Stimulated activated CD8-positive, alpha-beta memory T cell treated with anti-CD3 and anti-CD28 coated beads, Interleukin-15, amount 100 ng/mL, for 48 hours (primary cell): Measurements from ENCODE around the gene ANKHD1.

Experiments
- DNase-seq, 2 donors: peaks; one replicate each; pipeline ENCODE4 v3.0.0-alpha.2; 2020; ENCODE audit warnings: low read depth in 2 of 2

The ANKHD1 gene

DNA sequence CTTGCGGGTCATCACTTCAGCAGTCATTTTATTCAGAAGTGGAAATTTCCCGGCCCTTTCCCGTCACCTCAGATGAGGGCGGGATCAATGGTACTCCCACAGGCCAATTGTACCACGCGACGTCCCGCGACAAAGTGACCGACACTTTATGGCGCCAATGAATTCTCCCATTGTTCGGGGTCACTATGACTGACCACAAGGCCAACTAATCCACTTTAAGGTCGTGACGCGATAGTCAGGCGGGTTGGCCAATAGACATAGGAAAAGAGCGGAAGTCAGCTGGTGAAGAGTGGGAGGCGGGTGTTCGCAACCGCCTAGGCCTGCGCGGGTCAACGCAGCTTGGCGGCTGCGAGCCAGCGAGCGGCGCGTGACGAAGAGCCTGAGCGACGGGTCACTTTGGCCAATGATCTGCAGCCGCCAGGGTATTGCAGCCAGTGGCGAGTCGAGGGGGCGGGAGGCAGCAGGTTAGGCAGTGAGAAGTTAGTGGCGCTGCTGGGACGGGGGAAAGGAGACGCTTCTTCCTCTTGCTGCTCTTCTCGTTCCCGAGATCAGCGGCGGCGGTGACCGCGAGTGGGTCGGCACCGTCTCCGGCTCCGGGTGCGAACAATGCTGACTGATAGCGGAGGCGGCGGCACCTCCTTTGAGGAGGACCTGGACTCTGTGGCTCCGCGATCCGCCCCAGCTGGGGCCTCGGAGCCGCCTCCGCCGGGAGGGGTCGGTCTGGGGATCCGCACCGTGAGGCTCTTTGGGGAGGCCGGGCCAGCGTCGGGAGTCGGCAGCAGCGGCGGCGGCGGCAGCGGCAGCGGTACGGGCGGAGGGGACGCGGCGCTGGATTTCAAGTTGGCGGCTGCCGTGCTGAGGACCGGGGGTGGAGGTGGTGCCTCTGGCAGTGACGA, at the start of gene ANKHD1:
Gene ANKHD1, plus strand, starts transcription at position 472 of the 896 bp plus-strand sequence. Its CDS starts 135 bp downstream, at position 607.
- DNase-seq: peak; percentile 97

- no peak for DNase-seq
Measured at GRCh38 chr5:140355546-140355945, 46.1 kb upstream of the ANKHD1 start.

DNA sequence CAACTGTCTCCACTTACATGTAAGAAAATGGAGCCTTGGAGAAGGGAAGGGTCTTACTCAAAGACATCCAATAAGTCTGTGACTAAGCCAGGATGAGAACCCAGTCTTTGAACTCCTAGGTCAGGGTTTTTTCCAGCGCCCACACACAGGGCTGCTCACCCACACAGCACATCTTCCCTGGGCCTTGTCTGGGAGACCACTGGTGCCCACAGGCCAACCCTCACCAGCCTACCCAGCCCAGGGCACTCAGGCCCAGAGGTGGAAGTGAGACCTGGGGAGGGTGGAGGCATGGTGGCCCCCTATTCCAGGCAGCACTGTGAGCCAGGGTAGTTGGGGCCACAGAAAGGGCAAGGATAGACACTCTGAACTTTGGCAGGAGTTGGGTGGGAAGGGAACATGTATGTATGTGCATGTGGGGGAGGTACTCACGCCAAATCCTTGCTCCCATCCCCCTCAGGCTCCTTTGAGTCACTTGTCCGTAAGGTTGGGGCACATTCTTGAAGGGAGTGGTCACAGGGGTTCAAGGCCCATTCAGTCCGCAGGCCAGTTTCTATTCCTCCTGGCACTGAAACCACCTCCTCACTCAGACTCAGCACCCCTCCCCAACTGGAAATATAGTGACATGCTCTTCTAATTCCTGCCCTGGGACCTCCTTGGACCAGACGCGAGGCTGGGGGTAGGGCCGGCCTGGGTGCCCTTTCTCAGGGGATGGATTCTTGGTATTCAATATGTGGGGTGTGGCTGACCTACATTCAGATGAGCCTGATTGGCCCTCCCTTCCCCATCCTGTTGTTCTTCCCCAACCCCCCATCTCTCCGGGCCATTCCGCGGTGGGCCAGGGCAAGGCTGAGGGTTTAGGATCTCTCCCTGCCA, 44.5 kb upstream of the ANKHD1 start:
- no peak for DNase-seq

DNA sequence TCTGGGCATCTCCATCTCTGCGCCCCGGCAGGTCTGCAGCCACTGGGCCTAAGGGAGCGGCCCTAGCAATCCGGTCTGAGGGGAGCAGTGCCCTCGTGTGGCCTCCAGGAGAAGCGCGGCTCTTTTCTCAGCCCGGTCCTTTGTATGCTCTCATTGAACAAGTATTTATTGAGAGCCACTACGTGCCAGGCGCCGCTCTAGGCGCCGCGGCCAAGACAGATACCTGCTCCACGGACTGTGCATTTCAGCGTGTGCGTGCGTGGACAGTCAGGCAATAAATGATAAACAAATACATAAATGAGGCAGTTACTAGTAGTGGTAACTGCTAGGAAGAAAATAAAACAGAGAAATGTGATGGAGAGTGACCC, 43.9 kb upstream of the ANKHD1 start:
- peak; percentile 49 to 68 for DNase-seq

GRCh38 chr5:140358738-140359310, 42.8 kb upstream of the ANKHD1 start:
- no peak for DNase-seq

DNA sequence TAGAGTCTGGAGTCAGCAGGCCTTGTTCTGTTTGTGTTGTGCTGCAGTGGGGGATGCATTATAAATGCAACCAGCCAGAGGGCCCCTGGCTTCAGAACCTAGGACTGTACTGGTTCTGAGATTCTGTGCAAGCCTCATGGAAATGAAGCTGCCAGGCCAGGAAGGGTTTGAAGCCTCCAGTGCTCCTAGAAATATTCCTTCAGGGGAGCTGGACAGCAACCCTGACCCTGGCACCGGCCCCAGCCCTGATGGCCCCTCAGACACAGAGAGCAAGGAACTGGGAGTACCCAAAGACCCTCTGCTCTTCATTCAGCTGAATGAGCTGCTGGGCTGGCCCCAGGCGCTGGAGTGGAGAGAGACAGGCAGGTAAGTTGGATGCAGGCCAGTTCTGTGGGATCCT, 41.5 kb upstream of the ANKHD1 start, which contains the start of gene SLC4A9:
Gene SLC4A9, plus strand, starts transcription at position 94 of the 400 bp plus-strand sequence. Its CDS starts 43 bp downstream, at position 137.
- no peak for DNase-seq

DNA sequence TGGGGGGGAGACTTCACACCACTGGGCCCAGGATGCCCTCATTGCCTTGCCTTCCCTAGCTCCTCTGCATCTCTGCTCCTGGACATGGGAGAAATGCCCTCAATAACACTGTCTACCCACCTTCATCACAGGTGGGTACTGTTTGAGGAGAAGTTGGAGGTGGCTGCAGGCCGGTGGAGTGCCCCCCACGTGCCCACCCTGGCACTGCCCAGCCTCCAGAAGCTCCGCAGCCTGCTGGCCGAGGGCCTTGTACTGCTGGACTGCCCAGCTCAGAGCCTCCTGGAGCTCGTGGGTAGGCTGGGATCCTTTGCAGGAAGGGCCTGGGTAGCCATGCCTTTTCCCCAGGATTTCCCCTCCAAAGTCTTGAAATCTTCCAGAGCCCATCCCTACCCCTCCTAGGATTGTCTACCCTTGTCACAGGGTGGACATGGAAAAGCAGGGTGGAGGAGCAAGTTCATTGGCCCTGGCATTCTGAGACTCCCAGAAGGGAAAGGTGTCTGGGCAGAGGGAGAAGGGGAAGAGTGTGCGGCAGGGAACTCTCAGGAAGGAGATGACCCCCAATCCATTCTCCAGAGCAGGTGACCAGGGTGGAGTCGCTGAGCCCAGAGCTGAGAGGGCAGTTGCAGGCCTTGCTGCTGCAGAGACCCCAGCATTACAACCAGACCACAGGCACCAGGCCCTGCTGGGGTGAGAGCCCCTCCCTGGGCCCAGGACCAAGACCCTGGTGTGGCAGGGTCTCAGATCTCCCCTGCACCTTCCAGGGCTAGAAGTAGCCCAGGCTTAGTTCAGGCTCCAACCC, 40.8 kb upstream of the ANKHD1 start:
- no peak for DNase-seq

DNA sequence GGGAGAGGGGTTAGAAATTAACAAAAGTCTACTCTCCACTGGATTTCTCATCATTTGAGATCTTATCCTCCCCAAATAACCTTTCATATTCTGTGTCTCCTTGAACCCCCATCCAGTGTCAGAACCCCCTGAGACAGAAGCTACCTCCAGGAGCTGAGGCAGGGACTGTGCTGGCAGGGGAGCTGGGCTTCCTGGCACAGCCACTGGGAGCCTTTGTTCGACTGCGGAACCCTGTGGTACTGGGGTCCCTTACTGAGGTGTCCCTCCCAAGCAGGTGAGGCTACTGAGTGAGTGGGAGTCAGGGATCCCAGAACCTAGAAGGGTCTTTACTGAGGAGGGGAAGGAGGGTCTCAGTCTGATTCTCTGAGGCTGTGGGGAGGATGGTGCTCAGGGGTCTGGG, 39.7 kb upstream of the ANKHD1 start:
- no peak for DNase-seq

GRCh38 chr5:140362311-140362710, 39.3 kb upstream of the ANKHD1 start:
- DNase-seq: no peak

DNA sequence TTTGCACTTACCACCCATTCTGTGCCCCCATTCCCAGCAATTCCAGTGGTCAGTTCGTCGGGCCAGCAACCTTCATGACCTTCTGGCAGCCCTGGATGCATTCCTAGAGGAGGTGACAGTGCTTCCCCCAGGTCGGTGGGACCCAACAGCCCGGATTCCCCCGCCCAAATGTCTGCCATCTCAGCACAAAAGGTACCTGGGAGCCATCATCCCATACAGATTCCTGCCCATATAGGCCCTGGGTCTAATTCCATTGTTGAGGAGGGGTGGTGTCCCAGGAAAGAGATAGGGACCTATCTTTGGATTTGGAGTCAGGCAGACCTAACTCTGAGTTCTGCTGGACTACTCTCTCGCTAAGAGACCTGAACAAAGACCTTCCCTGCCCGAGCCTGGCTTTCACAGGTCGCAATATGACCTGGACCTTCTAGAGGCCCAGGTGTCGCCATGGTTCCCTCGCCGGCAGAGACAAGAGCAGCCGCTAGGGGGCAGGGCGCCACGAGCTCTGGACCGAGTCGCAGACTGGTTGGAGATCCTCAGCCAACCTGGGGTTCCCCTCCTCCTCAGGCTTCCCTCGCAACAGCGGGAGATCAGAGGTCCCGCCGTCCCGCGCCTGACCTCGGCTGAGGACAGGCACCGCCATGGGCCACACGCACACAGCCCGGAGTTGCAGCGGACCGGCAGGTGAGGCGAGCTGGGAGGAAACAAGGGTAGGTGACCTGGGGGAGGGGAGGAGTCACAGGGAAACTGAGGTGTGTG, 38.6 kb upstream of the ANKHD1 start:
- peak; percentile 72 to 75 for DNase-seq

DNA sequence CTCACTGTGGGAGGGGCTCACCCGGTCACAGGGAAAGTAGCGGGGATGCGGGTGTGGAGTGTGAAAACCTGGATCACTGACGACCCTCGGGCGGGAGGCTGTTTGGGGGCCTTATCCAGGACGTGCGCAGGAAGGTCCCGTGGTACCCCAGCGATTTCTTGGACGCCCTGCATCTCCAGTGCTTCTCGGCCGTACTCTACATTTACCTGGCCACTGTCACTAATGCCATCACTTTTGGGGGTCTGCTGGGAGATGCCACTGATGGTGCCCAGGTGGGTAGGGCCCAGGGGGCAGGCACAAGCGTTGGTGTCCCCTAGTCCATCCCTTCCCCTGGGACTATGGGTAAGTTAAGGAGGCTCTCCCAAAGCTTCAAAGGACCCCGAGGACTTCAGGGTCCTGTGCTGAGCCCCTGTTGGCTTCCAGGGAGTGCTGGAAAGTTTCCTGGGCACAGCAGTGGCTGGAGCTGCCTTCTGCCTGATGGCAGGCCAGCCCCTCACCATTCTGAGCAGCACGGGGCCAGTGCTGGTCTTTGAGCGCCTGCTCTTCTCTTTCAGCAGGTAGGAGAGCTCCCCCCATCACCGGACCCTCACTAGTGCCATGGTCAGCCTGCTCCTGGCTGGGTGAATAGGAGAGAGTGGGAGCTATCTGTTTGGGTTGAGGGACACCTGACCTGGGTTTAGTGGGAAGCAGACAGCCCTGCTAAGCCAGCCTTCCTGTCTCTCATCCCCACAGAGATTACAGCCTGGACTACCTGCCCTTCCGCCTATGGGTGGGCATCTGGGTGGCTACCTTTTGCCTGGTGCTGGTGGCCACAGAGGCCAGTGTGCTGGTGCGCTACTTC, 37.8 kb upstream of the ANKHD1 start:
- DNase-seq: no peak

GRCh38 chr5:140364472-140364765, 37.2 kb upstream of the ANKHD1 start:
- no peak for DNase-seq

DNA sequence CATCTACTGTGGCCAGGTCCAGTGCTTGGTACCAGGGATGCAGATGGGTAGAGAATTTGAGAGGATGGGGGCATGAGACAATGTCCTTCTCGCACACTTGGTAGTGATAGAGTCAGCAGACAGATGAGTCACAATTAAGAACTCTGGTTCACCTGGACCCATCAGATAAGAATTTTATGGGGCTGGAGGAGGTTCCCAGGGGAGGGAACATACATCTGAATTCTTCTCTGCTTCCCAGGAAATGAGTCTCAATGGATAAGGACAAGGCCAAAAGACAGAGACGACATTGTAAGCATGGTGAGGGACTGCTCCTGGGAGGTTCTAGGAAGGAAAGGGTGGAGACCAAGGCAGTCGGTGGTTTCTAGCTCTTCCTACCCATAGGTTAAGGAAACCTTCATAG, 36.4 kb upstream of the ANKHD1 start:
- DNase-seq: no peak

- no peak for DNase-seq
Measured at GRCh38 chr5:140365941-140366340, 35.7 kb upstream of the ANKHD1 start.

DNA sequence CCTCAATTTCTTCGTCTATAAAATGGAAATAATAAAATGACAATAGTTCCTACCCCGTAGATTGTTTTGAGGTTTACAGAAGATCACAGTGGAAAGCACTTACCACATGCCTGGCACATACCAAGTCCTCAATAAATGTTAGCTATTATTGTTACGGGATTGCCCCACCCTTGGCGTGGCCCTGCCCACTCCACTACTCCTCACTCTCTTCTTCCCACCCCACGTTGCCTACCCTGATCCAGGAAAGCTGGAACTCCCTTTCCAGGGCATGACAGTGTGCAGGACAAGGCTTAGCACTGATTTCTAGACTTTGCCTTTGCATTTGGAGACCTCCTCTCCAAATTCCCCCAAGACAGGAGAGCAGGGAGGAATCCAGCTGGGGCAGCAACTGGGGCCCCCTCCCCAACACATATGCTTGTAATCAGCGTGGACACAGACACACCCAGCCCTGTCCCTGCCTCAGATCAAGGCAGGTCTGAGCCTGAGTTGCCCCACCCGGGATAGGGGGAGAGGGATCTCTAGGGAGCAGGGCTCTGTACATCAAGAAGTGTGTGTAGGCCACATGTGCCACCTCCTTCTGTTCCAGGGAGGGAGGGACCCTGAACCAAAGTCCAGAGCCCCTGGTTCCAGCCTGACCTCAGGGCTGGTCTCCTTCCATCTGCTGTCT, 34.9 kb upstream of the ANKHD1 start:
- DNase-seq: no peak

GRCh38 chr5:140367256-140368013, 34.2 kb upstream of the ANKHD1 start:
- DNase-seq: no peak

DNA sequence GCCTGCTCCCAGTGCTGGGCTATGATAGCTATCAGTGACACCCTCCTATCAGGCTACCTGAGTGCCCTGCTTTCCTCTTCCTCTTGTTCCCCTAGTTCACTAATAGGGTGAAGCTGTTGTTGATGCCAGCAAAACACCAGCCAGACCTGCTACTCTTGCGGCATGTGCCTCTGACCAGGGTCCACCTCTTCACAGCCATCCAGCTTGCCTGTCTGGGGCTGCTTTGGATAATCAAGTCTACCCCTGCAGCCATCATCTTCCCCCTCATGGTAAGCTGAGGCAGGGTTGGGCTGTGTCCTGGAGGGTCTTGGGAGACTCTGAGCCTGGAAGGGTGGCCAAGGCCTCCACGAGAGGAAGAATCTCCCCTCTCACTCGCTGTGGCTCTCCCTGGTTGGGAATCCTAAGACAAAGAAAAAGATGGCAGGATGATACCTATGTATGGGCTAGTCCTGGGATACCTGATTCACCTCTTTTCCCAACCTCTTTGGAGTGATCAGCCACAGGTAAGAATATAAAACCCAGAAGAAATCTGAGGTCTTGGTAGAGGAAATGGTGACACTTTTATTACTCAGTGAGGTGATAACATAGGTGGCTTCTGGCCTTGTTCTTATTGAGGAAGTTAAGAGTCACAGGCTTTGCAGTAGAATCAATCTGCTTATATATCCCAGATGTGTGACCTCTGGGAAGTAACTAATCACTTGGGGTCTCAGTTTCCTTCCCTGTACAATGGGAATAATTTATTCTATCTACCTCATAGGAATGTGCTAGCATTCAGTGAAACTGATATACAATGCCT, 30.1 kb upstream of the ANKHD1 start:
- DNase-seq: no peak

DNA sequence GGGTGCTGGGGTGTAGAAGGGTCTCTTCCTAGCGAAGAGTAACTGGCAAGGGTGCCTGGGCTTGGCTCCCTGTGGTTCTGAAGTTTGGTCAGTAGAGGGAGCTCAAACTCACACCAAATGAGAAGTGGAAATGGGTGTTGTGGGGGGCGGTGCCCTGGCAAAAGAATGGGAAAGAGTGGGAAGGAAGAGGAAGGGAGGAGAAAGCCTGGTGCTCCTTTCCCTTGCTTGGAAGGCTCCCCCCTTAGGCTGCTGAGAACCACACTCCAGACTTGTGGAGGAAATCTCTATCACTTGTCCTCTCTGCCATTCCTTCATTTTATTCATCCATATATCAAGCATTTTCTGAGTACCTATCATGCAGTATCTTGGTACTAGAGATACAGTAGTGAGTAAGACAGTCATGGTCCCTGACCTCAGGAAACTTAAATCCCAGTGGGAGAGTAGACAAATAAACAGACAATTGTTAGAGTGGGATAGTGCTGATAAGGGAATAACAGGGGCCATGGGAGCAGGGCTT, 28.6 kb upstream of the ANKHD1 start:
- peak; percentile 12 to 19 for DNase-seq
